IPS-11a (cell line): Measurements from ENCODE around the gene FXYD1.

ENCODE experiments used
- H3K4me3 ChIP-seq: one replicate; pipeline ENCODE4 v1.5.1; 2013; ENCODE audit warnings: low read depth, low read length, control low read depth

Gene FXYD1

DNA sequence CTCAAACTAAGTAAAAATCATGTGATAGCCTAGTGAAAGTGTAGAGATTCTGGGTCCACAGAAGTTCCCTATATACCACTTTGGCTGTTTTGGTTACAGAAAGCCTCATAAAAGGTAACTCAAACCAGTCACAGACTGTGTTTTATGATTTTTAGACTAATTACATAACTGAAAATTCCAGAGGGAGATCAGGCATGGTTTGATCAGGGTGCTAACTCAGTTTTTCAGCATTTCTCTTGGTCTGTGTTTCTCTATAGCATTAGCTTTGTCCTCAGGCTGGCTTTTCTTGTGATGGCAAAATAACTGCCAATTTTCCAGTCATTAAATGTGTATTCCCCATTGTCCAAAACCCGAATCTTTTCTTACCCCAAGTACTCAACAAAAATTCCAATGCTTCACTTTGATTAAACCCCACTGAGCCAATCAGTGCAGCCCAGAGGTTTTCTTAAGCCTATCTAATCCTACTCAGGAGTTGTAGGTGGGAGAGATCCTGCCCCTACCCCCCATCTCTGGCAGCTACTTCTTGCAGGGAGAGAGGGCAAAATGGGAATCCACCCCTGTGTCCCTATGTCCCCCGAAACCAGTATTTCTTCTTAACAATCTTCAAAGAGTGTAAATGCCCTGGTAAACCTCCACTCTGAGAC lies 31.6 kb upstream of the FXYD1 start:
- H3K4me3 ChIP-seq = no peak overlapping the region

DNA sequence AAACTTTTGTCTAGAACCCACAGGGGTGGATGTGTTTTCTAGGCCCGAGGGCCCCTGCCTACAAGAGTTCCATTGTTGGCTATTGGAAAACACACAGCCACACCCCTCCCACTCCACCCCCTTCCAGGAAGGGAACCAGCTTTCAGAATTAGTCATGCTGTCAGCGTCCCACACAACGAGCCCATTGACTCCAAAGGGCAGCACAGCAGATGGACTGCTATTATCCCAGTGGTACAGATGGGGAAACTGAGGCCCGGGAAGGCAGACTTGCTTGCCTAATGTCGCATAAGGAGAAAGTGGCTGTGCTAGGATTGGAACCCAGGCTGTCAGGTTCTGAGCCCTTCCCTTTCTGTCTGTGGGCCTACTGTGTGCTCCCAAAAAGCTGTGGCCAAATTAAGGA lies 31.1 kb upstream of the FXYD1 start:
- H3K4me3 ChIP-seq = no peak overlapping the region

DNA sequence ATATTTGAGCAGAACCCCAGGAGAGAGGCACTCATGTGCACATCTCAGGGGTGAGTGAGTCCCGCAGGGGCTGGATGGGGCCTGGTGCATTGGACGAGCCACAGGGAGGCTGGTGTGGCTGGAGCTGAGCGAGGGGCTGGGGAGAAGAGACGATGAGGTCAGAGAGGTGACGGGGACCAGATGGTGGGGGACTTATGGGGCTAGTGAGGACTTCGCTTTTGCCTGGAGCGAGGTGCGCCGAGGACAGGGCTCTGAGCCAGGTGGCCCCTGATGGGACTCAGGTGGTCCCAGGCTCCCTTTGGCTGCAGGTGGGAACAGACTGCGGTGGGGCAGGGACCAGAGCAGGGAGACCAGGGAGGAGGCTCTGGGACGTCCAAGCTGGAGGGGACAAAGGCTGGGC lies 29.9 kb upstream of the FXYD1 start:
- no peak overlapping the region for H3K4me3 ChIP-seq

- no peak overlapping the region for H3K4me3 ChIP-seq
Observed at GRCh38 chr19:35109395-35110112, 29.1 kb upstream of the FXYD1 start.

- no peak overlapping the region for H3K4me3 ChIP-seq
Observed at GRCh38 chr19:35110974-35111373, 27.6 kb upstream of the FXYD1 start.

- H3K4me3 ChIP-seq = no peak overlapping the region
Observed at GRCh38 chr19:35112995-35113688, 25.5 kb upstream of the FXYD1 start.

DNA sequence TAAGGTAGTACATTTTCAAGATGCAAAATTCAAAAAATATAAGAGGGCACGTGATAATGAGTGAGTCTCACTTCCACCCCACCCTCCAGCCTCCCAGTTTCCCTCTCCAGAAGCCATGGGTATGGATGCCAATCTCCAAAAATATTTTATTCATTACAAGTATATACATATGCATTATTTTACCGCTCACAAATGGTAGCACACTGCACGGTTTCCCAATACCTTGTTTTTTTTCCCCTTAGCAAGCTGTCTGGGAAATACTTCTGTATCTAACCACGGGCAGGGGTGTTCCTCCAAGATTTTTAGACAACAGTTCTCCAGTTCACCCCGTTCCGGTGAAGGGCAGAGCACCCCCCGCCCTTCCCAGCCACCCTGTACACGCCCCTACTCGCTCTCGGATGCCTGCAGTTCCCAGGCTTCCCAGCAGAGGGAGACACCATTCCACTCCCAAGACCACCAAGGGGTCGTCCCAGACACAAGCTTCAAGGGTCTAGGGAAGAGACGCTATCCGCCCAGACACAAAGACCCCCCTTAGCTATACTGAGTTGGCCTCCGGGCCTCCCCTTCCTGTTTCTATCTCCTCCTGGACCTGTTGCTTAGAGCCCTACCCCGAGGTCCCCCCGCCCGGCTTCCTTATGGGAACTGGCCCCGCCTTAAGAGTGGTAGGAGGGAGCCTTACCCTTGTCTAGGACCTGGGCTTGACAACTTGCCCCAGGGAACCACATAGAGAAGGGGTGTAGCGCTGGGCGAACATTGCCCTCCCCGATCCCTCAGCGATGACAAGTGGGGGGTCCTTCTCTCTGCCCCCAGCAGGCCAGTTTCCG lies 24.1 kb upstream of the FXYD1 start:
- H3K4me3 ChIP-seq = no peak overlapping the region

- no peak within 1 kb of the TSS for H3K4me3 ChIP-seq
Observed at GRCh38 chr19:35115177-35115951, 23.3 kb upstream of the FXYD1 start, which contains the start of gene FXYD3. TSS of gene FXYD3 (plus strand) at chr19:35115823. CDS start at chr19:35119377, 3,554 bp downstream.

GRCh38 chr19:35116072-35116801 lies 22.4 kb upstream of the FXYD1 start:
- no peak overlapping the region for H3K4me3 ChIP-seq

- H3K4me3 ChIP-seq = no peak overlapping the region
Observed at GRCh38 chr19:35117116-35117515, 21.5 kb upstream of the FXYD1 start.

GRCh38 chr19:35117799-35118198 lies 20.8 kb upstream of the FXYD1 start:
- no peak overlapping the region for H3K4me3 ChIP-seq

- no peak overlapping the region for H3K4me3 ChIP-seq
Observed at GRCh38 chr19:35118268-35119020, 20.2 kb upstream of the FXYD1 start.

- no peak overlapping the region for H3K4me3 ChIP-seq
Observed at GRCh38 chr19:35119091-35119490, 19.5 kb upstream of the FXYD1 start.

DNA sequence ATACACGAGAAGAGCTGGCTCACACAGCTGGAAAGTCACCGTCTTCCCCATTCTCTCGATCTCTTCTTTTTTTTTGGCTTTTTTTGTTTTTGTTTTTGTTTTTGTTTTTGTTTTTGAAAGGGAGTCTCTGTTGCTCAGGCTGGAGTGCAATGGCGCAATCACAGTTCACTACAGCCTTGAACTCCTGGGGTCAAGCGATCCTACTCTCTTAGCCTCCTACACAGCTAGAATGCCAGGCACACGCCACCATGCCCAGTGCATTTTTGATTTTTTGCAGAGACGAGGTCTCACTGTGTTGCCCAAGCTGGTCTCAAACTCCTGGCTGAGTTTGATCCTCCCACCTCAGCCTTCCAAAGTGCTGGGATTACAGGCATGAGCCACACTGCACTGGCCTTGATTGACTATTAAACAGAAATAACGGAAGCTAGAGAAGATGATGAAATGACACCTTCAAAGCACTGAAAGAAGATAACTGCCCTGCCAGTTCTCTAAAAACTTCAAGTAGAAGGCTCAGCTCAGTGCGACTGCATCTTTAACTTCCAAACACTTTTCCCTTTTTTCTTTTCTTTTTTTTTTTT lies 19.0 kb upstream of the FXYD1 start:
- H3K4me3 ChIP-seq = no peak overlapping the region

GRCh38 chr19:35120492-35120891 lies 18.1 kb upstream of the FXYD1 start:
- no peak overlapping the region for H3K4me3 ChIP-seq

GRCh38 chr19:35120898-35121297 lies 17.7 kb upstream of the FXYD1 start:
- H3K4me3 ChIP-seq = no peak overlapping the region

- no peak overlapping the region for H3K4me3 ChIP-seq
Observed at GRCh38 chr19:35122687-35123551, 15.7 kb upstream of the FXYD1 start.

- no peak overlapping the region for H3K4me3 ChIP-seq
Observed at GRCh38 chr19:35123573-35123972, 15.1 kb upstream of the FXYD1 start.
